Measurements from ENCODE around the gene EIF4G3.

DNA sequence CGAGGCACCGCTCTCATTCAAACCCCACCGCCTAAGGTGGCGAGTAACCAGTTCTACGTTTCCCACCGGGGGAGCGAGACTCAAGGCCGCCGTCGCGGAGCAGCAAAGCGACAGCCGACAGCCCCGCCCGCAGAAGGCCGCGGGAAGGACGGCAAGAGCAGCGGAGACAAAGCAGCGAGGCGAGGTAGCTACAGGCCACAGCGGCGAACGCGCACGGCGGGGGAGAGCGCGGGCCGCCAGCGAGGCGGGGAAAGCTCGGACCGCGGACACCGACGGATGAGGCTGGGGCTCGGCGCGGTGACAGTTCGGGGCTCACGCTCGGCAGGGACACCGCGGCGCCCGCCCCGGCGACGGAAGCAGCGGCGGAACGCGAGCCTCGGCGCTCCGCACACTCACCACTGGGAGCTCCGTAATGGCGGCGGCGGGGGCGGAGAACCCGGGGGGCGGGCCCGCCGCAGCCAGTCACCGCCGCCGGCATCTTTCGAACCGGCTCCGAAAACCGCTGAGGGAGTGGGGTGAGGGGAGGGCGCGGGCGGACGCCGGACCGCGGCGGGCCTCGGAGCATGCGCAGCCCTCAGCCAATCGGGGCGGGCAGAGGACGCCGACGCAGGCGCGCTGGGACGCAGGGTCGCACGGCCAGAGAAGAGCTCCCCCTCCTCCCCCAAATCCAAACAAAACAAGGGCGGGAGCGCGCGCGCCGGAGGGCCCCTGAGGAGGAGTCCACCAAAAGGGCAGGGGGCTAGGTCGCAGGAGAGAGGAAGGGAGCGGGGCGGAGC is 390.3 kb downstream of the EIF4G3 start:
- TF ChIP-seq, protein P1, sequence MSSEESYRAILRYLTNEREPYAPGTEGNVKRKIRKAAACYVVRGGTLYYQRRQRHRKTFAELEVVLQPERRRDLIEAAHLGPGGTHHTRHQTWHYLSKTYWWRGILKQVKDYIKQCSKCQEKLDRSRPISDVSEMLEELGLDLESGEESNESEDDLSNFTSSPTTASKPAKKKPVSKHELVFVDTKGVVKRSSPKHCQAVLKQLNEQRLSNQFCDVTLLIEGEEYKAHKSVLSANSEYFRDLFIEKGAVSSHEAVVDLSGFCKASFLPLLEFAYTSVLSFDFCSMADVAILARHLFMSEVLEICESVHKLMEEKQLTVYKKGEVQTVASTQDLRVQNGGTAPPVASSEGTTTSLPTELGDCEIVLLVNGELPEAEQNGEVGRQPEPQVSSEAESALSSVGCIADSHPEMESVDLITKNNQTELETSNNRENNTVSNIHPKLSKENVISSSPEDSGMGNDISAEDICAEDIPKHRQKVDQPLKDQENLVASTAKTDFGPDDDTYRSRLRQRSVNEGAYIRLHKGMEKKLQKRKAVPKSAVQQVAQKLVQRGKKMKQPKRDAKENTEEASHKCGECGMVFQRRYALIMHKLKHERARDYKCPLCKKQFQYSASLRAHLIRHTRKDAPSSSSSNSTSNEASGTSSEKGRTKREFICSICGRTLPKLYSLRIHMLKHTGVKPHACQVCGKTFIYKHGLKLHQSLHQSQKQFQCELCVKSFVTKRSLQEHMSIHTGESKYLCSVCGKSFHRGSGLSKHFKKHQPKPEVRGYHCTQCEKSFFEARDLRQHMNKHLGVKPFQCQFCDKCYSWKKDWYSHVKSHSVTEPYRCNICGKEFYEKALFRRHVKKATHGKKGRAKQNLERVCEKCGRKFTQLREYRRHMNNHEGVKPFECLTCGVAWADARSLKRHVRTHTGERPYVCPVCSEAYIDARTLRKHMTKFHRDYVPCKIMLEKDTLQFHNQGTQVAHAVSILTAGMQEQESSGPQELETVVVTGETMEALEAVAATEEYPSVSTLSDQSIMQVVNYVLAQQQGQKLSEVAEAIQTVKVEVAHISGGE (CRISPR knock-in tag; IDR thresholded peaks at IDR 0.05) = no peak
- TF ChIP-seq ASH2L (IDR thresholded peaks at IDR 0.05; ENCODE audit: borderline replicate concordance, low read depth) = peak; percentile 67; the same call in 1 of the 2 replicates
- no peak for TF ChIP-seq FOXK2 (IDR thresholded peaks at IDR 0.05)
- TF ChIP-seq, protein P2, sequence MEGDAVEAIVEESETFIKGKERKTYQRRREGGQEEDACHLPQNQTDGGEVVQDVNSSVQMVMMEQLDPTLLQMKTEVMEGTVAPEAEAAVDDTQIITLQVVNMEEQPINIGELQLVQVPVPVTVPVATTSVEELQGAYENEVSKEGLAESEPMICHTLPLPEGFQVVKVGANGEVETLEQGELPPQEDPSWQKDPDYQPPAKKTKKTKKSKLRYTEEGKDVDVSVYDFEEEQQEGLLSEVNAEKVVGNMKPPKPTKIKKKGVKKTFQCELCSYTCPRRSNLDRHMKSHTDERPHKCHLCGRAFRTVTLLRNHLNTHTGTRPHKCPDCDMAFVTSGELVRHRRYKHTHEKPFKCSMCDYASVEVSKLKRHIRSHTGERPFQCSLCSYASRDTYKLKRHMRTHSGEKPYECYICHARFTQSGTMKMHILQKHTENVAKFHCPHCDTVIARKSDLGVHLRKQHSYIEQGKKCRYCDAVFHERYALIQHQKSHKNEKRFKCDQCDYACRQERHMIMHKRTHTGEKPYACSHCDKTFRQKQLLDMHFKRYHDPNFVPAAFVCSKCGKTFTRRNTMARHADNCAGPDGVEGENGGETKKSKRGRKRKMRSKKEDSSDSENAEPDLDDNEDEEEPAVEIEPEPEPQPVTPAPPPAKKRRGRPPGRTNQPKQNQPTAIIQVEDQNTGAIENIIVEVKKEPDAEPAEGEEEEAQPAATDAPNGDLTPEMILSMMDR (IDR thresholded peaks at IDR 0.05 in 2 of 3, conservative IDR thresholded peaks at IDR 0.05 in 1 of 3; ENCODE audit: control insufficient read depth in 2 of 3, extremely low read depth in 1 of 3, insufficient read depth in 1 of 3, low read depth in 3 of 3, low read length in 3 of 3) = 0 out of 6 replicates have a peak, but pooled peaks of 1 of the 3 experiments have one; percentile 4

Measured in GM12878 (cell line).